Fibroblast of villous mesenchyme (primary cell): ENCODE measurements around the gene HMCN2. TPM values are rescaled to one million over a fixed set of nuclear protein-coding genes. Genes with fewer than 3 reads are reported as not detected.

Experiments used
- DNase-seq: peaks from one replicate; pipeline ENCODE4 v3.0.0-alpha.2; 2010; ENCODE audit warnings: low read depth
- H3K4me3 ChIP-seq: 2 replicates; pipeline ENCODE4 v1.5.1; 2011; ENCODE audit warnings: low read depth, mild to moderate bottlenecking, low read length
- CTCF ChIP-seq: IDR thresholded peaks from 2 replicates; pipeline ENCODE4 v1.5.1; 2012; ENCODE audit warnings: low read depth, mild to moderate bottlenecking, low read length; ENCODE audit not compliant: insufficient read depth
- total RNA-seq: library from RNA; depleted of rRNA; stranded (reverse); fragments of >200 nt; gene quantifications from 2 replicates; pipeline ENCODE4 v1.2.3, GENCODE V29; 2012

The HMCN2 gene
- total RNA-seq, 1 donor, result not detected

- TF ChIP-seq CTCF, result no peak
- DNase-seq, result peak; percentile 64
- H3K4me3 ChIP-seq, result no peak overlapping the region
Observed at GRCh38 chr9:130426883-130427282, 161.3 kb downstream of the HMCN2 start.

GRCh38 chr9:130427326-130427725 is 161.8 kb downstream of the HMCN2 start:
- DNase-seq, result no peak
- no peak for TF ChIP-seq CTCF
- H3K4me3 ChIP-seq, result no peak overlapping the region

- no peak for TF ChIP-seq CTCF
- H3K4me3 ChIP-seq, result no peak overlapping the region
Observed at GRCh38 chr9:130428086-130428665, 162.6 kb downstream of the HMCN2 start.

GRCh38 chr9:130429381-130429780 is 163.8 kb downstream of the HMCN2 start:
- DNase-seq, result no peak
- TF ChIP-seq CTCF, result no peak
- H3K4me3 ChIP-seq, result no peak overlapping the region

More at GRCh38 chr9:130428086-130428665, 162.6 kb downstream of the HMCN2 start:
- DNase-seq, result no peak

GRCh38 chr9:130429831-130430230 is 164.3 kb downstream of the HMCN2 start:
- DNase-seq, result no peak
- TF ChIP-seq CTCF, result no peak
- H3K4me3 ChIP-seq, result no peak overlapping the region

- no peak for TF ChIP-seq CTCF
- no peak for DNase-seq
- no peak overlapping the region for H3K4me3 ChIP-seq
Observed at GRCh38 chr9:130430232-130430631, 164.7 kb downstream of the HMCN2 start.
